ENCODE measurements around the gene YWHAB. TPM values are rescaled to one million over a fixed set of nuclear protein-coding genes. Genes with fewer than 3 reads are reported as not detected.

YWHAB gene
- total RNA-seq, 1 experiment from 2014 or later = 216 TPM

DNA sequence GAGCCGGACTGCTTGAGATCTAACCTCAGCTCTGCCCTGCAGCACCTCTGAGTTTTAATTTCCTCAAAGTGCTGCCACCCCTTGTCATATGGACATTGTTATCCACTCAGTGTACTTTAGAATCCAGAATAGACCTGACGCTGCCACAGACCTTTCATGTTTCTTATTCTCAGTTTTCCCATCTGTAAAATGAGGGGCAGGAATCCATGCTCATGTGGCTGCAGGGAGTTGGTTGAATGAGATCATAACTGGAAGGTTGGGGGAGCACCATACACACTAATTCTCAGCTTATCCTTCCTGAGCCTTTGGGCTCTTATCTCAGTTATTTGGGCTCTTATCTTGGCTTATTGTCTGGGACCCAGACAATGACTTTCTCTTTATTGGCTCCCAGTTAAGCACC is 26.7 kb downstream of the YWHAB start (continued):
- no peak for TF ChIP-seq ZSCAN18 (CRISPR knock-in tag; IDR thresholded peaks at IDR 0.05)
- TF ChIP-seq, protein P1, sequence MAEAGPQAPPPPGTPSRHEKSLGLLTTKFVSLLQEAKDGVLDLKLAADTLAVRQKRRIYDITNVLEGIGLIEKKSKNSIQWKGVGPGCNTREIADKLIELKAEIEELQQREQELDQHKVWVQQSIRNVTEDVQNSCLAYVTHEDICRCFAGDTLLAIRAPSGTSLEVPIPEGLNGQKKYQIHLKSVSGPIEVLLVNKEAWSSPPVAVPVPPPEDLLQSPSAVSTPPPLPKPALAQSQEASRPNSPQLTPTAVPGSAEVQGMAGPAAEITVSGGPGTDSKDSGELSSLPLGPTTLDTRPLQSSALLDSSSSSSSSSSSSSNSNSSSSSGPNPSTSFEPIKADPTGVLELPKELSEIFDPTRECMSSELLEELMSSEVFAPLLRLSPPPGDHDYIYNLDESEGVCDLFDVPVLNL (CRISPR knock-in tag; IDR thresholded peaks at IDR 0.05; ENCODE audit: borderline replicate concordance, low read depth) = no peak
- no peak for TF ChIP-seq MLX (CRISPR knock-in tag; IDR thresholded peaks at IDR 0.05)
- TF ChIP-seq ZNF232 (CRISPR knock-in tag; IDR thresholded peaks at IDR 0.05) = no peak
- TF ChIP-seq, protein P2, sequence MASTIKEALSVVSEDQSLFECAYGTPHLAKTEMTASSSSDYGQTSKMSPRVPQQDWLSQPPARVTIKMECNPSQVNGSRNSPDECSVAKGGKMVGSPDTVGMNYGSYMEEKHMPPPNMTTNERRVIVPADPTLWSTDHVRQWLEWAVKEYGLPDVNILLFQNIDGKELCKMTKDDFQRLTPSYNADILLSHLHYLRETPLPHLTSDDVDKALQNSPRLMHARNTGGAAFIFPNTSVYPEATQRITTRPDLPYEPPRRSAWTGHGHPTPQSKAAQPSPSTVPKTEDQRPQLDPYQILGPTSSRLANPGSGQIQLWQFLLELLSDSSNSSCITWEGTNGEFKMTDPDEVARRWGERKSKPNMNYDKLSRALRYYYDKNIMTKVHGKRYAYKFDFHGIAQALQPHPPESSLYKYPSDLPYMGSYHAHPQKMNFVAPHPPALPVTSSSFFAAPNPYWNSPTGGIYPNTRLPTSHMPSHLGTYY (CRISPR knock-in tag; IDR thresholded peaks at IDR 0.05) = no peak
- TF ChIP-seq ATF2 (CRISPR knock-in tag; IDR thresholded peaks at IDR 0.05; ENCODE audit: borderline replicate concordance, low read depth) = no peak
- TF ChIP-seq ZNF416 (CRISPR knock-in tag; IDR thresholded peaks at IDR 0.05) = no peak
- TF ChIP-seq GABPB1 (CRISPR knock-in tag; IDR thresholded peaks at IDR 0.05) = no peak
- TF ChIP-seq, protein P3, sequence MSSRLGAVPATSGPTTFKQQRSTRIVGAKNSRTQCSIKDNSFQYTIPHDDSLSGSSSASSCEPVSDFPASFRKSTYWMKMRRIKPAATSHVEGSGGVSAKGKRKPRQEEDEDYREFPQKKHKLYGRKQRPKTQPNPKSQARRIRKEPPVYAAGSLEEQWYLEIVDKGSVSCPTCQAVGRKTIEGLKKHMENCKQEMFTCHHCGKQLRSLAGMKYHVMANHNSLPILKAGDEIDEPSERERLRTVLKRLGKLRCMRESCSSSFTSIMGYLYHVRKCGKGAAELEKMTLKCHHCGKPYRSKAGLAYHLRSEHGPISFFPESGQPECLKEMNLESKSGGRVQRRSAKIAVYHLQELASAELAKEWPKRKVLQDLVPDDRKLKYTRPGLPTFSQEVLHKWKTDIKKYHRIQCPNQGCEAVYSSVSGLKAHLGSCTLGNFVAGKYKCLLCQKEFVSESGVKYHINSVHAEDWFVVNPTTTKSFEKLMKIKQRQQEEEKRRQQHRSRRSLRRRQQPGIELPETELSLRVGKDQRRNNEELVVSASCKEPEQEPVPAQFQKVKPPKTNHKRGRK (CRISPR knock-in tag; IDR thresholded peaks at IDR 0.05; ENCODE audit: borderline replicate concordance) = no peak
- no peak for TF ChIP-seq NFE2L1 (CRISPR knock-in tag; IDR thresholded peaks at IDR 0.05)

DNA sequence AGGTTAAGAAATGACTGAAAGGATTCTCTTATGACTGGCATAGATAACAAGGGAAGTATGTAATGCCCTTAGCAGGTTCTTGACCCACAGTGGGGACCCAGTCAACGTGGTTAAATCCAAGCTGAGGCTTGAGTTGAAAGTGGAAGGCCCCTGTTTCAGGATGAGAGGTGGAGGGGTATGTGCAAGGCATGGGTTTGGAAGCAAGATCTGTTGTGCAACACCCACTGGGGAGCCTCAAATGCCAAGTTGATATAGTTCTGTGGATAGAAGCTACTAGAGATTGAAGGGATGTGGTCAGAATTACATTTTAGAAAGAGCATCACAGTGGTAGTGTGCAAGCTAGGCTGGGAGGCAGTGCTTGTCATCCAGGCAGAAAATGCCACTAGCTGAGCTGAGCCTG is 29.4 kb downstream of the YWHAB start:
- Mint-ChIP-seq H3K27me3 (ENCODE audit: low read depth) (no peaks in the 10 kb centered on the region), H3K4me1 (peaks cover 13% of the 10 kb centered on the region), H3K9me3 (no peaks in the 10 kb centered on the region), H3K36me3 (peaks cover 53% of the 10 kb centered on the region), H3K27ac (no peak overlapping the region), H3K4me3 (no peak overlapping the region)
- ChIA-PET POLR2A (no interaction called here), CTCF (no interaction called here)
- no peak for ATAC-seq
- no peak for DNase-seq (ENCODE audit: low spot score)
- no peak for TF ChIP-seq ZNF416 (CRISPR knock-in tag; IDR thresholded peaks at IDR 0.05)
- no peak for TF ChIP-seq SMAD3 (CRISPR knock-in tag; IDR thresholded peaks at IDR 0.05; ENCODE audit: borderline replicate concordance)
- no peak for TF ChIP-seq SP1 (CRISPR knock-in tag; conservative IDR thresholded peaks at IDR 0.05)
- no peak for TF ChIP-seq ARID4B (CRISPR knock-in tag; IDR thresholded peaks at IDR 0.05; ENCODE audit: borderline replicate concordance)
- no peak for TF ChIP-seq NFE2L1 (CRISPR knock-in tag; IDR thresholded peaks at IDR 0.05)
- TF ChIP-seq, protein P2 (CRISPR knock-in tag; IDR thresholded peaks at IDR 0.05) = no peak
- no peak for TF ChIP-seq NR1H2 (CRISPR knock-in tag; IDR thresholded peaks at IDR 0.05)
- no peak for TF ChIP-seq NR2C2 (CRISPR knock-in tag; IDR thresholded peaks at IDR 0.05)
- TF ChIP-seq, protein P1 (CRISPR knock-in tag; IDR thresholded peaks at IDR 0.05; ENCODE audit: borderline replicate concordance, low read depth) = no peak
- no peak for TF ChIP-seq IRF1 (CRISPR knock-in tag; IDR thresholded peaks at IDR 0.05)
- TF ChIP-seq GABPB1 (CRISPR knock-in tag; IDR thresholded peaks at IDR 0.05) = no peak
- TF ChIP-seq, protein P4, sequence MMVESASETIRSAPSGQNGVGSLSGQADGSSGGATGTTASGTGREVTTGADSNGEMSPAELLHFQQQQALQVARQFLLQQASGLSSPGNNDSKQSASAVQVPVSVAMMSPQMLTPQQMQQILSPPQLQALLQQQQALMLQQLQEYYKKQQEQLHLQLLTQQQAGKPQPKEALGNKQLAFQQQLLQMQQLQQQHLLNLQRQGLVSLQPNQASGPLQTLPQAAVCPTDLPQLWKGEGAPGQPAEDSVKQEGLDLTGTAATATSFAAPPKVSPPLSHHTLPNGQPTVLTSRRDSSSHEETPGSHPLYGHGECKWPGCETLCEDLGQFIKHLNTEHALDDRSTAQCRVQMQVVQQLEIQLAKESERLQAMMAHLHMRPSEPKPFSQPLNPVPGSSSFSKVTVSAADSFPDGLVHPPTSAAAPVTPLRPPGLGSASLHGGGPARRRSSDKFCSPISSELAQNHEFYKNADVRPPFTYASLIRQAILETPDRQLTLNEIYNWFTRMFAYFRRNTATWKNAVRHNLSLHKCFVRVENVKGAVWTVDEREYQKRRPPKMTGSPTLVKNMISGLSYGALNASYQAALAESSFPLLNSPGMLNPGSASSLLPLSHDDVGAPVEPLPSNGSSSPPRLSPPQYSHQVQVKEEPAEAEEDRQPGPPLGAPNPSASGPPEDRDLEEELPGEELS (CRISPR knock-in tag; IDR thresholded peaks at IDR 0.05) = no peak

Measured in WTC11 (cell line).